Measurements from ENCODE around the gene SLC4A1AP.

DNA sequence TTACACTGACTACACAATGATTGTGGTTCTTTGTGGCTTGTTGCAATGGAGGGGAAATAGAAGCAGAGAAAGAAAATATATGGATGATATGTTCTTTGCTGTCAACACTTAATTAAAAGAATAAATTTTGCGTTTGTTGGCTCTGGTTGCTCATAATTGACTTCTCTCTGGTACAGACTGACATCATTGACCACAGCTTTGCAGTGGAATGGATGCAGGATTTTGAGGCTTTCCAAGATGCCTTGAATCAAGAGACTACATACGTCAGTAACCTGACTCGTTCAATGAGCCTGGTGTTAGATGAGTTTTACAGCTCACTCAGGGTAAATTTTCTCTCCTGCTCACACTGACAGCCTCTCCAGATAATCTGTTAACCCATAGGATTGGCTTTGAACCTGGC, 25.0 kb upstream of the SLC4A1AP start:
- TF ChIP-seq EP300 (IDR thresholded peaks at IDR 0.05) (no peak), POLR2A (IDR thresholded peaks at IDR 0.05; ENCODE audit: low read depth) (no peak), POLR2AphosphoS5 (IDR thresholded peaks at IDR 0.05) (no peak)
- TF ChIP-seq, protein P1, sequence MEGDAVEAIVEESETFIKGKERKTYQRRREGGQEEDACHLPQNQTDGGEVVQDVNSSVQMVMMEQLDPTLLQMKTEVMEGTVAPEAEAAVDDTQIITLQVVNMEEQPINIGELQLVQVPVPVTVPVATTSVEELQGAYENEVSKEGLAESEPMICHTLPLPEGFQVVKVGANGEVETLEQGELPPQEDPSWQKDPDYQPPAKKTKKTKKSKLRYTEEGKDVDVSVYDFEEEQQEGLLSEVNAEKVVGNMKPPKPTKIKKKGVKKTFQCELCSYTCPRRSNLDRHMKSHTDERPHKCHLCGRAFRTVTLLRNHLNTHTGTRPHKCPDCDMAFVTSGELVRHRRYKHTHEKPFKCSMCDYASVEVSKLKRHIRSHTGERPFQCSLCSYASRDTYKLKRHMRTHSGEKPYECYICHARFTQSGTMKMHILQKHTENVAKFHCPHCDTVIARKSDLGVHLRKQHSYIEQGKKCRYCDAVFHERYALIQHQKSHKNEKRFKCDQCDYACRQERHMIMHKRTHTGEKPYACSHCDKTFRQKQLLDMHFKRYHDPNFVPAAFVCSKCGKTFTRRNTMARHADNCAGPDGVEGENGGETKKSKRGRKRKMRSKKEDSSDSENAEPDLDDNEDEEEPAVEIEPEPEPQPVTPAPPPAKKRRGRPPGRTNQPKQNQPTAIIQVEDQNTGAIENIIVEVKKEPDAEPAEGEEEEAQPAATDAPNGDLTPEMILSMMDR (IDR thresholded peaks at IDR 0.05), result no peak

Data from esophagus muscularis mucosa (tissue), 4 donors.